Tongue (tissue), 2 donors: Measurements from ENCODE around the gene ABL2. TPM values are rescaled to one million over a fixed set of nuclear protein-coding genes. Genes with fewer than 3 reads are reported as not detected.
A peak's percentile ranks its signal among the peaks of the same experiment; 100 is the strongest.
"Not testable (repeated sequence)": the region's sequence is repeated elsewhere in the genome, so short reads cannot be mapped to it uniquely, and the experiment has no call there.

Experiments used
- DNase-seq: peaks from one replicate; pipeline ENCODE4 v3.0.0-alpha.2; 2015
- total RNA-seq: library from RNA; depleted of rRNA; stranded (reverse); fragments of >200 nt; gene quantifications from one replicate; pipeline ENCODE4 v1.2.3, GENCODE V29; 2014

The ABL2 gene
- total RNA-seq, 1 donor from 2014 or later: 21.2 TPM

GRCh38 chr1:179213317-179213716 is 16.2 kb downstream of the ABL2 start:
- not testable (repeated sequence) for DNase-seq

- peak; percentile 10 for DNase-seq
These were observed 20.6 kb downstream of the ABL2 start for GRCh38 chr1:179208681-179209477.

GRCh38 chr1:179206812-179207211 is 22.7 kb downstream of the ABL2 start:
- peak; percentile 86 for DNase-seq

GRCh38 chr1:179205284-179205683 is 24.2 kb downstream of the ABL2 start:
- DNase-seq: no peak

DNA sequence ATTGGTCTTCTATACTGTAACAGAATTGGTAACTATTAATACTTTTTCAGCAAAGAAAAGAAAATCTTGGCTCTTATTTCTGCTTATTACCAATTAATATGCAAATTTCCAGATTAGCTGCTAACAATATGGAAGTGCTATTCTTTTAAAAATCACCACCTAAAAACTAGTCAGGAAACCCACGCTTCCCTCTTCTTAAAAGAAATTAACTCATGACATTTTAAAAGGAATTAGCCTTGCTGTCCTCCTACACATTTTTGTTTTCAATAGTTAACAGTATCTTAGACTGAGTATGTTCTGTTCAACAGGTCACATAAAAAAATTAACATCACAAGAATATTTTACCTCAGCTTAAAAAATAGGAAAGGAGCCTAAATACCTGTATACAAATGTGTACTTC is 27.3 kb downstream of the ABL2 start:
- DNase-seq: no peak

- DNase-seq: no peak
These were observed 28.9 kb downstream of the ABL2 start for GRCh38 chr1:179200586-179200985.

- DNase-seq: no peak
These were observed 31.7 kb downstream of the ABL2 start for GRCh38 chr1:179197690-179198297.

GRCh38 chr1:179195857-179196256 is 33.6 kb downstream of the ABL2 start:
- not testable (repeated sequence) for DNase-seq

GRCh38 chr1:179195376-179195775 is 34.1 kb downstream of the ABL2 start:
- no peak for DNase-seq

- no peak for DNase-seq
These were observed 35.4 kb downstream of the ABL2 start for GRCh38 chr1:179194068-179194537.

GRCh38 chr1:179190861-179191260 is 38.6 kb downstream of the ABL2 start:
- no peak for DNase-seq

- no peak for DNase-seq
These were observed 41.6 kb downstream of the ABL2 start for GRCh38 chr1:179187735-179188471.

DNA sequence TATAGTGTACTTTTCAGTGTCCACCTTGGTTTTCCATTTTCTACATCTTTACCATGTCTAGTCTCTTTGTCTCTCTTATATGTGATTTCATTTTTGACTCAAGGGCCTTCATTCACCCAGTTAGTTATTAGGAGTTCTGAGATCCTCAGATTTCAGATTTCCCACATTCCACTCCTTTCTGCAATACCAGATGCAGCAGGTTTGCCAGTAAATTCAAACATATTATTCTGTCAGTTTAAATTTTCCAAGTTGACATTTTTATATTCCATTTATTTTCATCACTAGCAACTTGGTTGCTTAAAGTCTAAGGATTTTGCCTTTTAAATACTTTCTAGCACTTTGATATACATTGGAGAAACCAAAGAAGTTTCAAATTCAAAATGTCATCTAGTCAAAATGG is 42.4 kb downstream of the ABL2 start:
- no peak for DNase-seq

- DNase-seq: no peak
These were observed 45.1 kb downstream of the ABL2 start for GRCh38 chr1:179184403-179184802.

- no peak for DNase-seq
These were observed 45.6 kb downstream of the ABL2 start for GRCh38 chr1:179183857-179184256.

- no peak for DNase-seq
These were observed 50.5 kb downstream of the ABL2 start for GRCh38 chr1:179178950-179179349.

- no peak for DNase-seq
These were observed 51.3 kb downstream of the ABL2 start for GRCh38 chr1:179178183-179178582.

DNA sequence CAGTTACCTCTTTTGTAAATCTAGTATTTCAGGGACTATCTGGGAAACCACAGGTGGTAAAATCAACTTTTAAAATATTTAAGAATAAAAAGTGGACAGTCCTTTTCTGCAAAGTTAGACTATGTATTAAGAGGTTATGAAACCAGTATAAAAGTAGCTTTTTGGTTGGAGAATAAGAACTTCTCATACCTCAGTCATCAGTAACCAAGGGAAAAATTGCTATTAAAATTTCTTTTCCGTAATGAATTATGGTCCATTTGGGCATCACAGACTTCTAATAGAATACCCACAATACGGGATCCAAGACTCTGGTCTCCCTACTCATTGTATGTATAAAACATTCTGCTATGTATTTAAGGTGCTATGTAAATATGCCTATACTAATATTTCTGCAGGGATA is 51.9 kb downstream of the ABL2 start:
- DNase-seq: no peak

DNA sequence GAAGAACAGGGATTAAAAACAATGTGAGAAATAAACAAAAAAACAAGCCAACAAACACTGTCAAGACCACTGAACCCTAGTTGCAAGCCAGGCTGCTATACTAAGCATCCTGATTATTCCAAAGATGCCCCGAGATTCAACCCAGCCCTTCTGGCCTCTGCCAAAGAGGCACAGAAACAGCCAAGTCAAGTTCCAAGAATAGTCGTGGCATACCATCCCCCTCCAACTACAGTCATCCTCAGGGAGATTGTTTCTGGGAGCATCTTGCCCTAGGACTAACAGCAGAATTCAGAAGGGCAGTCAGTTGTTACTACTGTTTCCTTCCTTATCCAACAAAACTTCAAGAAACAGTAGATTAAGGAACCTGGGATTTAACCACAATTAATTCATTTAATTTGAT is 52.3 kb downstream of the ABL2 start:
- peak; percentile 40 for DNase-seq

DNA sequence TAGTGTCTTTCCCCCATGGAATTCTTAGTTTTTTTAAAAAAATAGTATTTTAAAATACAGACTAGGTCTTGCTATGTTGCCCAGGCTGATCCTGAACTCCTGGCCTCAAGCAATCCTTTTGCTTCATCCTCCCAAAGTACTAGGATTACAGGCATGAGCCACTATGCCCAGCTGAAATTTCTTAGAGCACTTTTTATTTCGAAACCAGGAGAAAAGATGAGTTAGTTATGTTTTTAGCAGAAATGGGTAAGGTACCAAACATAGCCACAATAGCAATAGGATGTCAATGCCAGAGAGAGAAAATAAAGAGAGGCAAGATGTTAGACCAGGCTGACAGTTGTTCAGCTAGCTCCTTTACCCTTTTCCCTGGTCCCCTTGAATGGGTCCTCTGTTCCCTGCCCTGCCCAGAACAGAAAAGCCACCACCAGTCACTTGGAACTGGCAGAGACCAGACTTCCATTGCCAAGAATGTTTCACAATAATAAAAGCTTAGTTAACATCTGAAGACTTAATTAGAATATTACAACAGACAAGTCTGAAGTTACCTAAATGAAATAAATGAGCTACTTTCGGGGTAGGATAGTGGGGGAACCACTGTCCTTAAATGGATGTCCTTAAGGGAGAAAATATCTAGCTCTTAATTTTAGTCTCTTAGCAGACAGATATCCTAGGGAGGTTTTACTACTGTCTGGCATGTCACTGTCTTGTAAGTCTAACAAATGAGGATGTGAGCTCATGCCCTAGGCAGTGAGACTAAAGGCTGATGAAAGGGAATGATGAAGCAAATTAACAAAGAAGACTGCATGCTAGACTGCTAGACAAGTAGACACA is 54.3 kb downstream of the ABL2 start:
- peak; percentile 56 for DNase-seq

DNA sequence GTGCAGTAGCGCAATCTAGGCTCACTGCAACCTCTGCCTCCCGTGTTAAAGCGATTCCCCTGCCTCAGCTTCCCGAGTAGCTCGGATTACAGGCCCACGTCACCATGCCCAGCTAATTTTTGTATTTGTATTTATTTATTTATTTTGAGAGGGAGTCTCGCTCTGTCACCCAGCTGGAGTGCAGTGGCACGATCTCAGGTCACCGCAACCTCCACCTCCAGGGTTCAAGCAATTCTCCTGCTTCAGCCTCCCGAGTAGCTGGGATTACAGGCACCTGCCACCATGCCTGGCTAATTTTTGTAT is 59.1 kb downstream of the ABL2 start:
- not testable (repeated sequence) for DNase-seq
